ENCODE results near the gene DLGAP1. TPM values are rescaled to one million over a fixed set of nuclear protein-coding genes. Genes with fewer than 3 reads are reported as not detected.

DLGAP1 gene
- total and polyA plus RNA-seq, 2 of the 8 experiments (the other 6 are each of a cell fraction or from before 2014, with no cell fraction given): 11.8 to 16.9 TPM

GRCh38 chr18:3830604-3831003 lies 624.5 kb downstream of the DLGAP1 start (continued):
- TF ChIP-seq CHD7 (IDR thresholded peaks at IDR 0.05; ENCODE audit: insufficient replicate concordance, low read length) (no peak), USF2 (IDR thresholded peaks at IDR 0.05; ENCODE audit: low read length) (no peak), TAF7 (optimal IDR thresholded peaks at IDR 0.05; ENCODE audit: borderline replicate concordance, low read depth, low read length) (no peak), CTCF (IDR thresholded peaks at IDR 0.05; ENCODE audit: control extremely low read depth in 1 of 3, insufficient read depth in 1 of 3, low read depth in 1 of 3, low read length in 3 of 3) (no peak), SIX5 (IDR thresholded peaks at IDR 0.05; ENCODE audit: low read depth, low read length) (no peak), RXRA (IDR thresholded peaks at IDR 0.05; ENCODE audit: insufficient read depth, low read depth, low read length) (no peak), SRF (IDR thresholded peaks at IDR 0.05; ENCODE audit: low read depth, low read length) (no peak)
